Right hindlimb (tissue), 1 donor: ENCODE data around the gene ENTPD3.
"Not testable (repeated sequence)": the region's sequence is repeated elsewhere in the genome, so short reads cannot be mapped to it uniquely, and the experiment has no call there.

ENCODE experiments used
- DNase-seq: peaks from one replicate; pipeline ENCODE4 v3.0.0-alpha.2; 2018

The ENTPD3 gene

GRCh38 chr3:40462838-40463237 is 75.9 kb downstream of the ENTPD3 start:
- DNase-seq, result not testable (repeated sequence)

GRCh38 chr3:40463579-40463978 is 76.6 kb downstream of the ENTPD3 start:
- DNase-seq, result no peak

- DNase-seq, result no peak
Observed at GRCh38 chr3:40464339-40465110, 77.5 kb downstream of the ENTPD3 start.

- DNase-seq, result no peak
Observed at GRCh38 chr3:40465111-40465407, 78.1 kb downstream of the ENTPD3 start.

GRCh38 chr3:40465456-40465855 is 78.5 kb downstream of the ENTPD3 start:
- no peak for DNase-seq

- DNase-seq, result no peak
Observed at GRCh38 chr3:40468018-40468417, 81.0 kb downstream of the ENTPD3 start.

- DNase-seq, result no peak
Observed at GRCh38 chr3:40470701-40471100, 83.7 kb downstream of the ENTPD3 start.

- DNase-seq, result peak; percentile 85
Observed at GRCh38 chr3:40476478-40477470, 89.8 kb downstream of the ENTPD3 start, which contains the start of gene ZNF619. TSS of gene ZNF619 (plus strand) at chr3:40477122. CDS start at chr3:40477980, 858 bp downstream.

GRCh38 chr3:40477666-40478065 is 90.7 kb downstream of the ENTPD3 start:
- no peak for DNase-seq
